GM18502 (cell line): ENCODE results near the gene NPEPL1.

Experiments used
- ATAC-seq: cut with Tn5 transposase; IDR thresholded peaks from one replicate; pipeline ENCODE4 v1.9.1; 2021; ENCODE audit warnings: mild to moderate bottlenecking; ENCODE audit not compliant: unreplicated experiment, poor library complexity

The NPEPL1 gene

DNA sequence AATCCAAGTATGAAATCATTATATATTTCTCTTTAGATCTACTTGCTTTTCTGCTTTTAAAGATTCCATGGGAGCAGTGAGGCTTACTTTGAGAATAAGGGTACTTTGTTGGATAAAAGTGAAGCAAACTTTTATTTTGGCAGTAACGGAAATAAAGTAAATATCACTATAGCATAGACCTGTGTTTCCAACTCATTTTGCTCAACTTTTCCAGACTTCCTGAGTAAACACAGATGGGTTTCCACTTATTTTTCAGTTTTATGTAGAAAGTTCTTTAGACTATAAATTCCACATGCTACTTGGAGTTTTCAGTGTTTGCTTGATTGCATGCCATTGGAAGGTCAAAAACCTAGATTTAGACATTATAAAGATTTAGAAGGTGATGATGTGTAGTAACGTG, 35.3 kb upstream of the NPEPL1 start:
- ATAC-seq, result no peak

DNA sequence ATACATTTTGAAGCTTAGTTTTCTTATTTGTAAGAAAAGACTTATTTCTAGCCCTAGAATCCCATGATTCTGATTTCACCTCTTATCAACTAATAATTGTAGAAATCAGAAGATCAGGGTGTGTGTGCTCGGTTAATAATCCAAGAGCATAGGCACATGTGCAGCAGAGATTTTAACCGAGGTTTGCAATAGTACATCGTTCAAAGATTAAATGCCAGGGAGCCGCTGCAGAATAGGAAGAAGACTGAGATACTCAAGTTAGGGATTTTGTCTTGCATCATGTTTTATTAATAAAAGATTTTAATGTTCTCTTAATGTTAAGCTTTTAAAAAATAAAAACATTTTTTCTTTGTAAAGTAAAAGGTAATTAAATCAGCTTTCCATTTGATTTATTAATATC, 34.6 kb upstream of the NPEPL1 start:
- no peak for ATAC-seq

DNA sequence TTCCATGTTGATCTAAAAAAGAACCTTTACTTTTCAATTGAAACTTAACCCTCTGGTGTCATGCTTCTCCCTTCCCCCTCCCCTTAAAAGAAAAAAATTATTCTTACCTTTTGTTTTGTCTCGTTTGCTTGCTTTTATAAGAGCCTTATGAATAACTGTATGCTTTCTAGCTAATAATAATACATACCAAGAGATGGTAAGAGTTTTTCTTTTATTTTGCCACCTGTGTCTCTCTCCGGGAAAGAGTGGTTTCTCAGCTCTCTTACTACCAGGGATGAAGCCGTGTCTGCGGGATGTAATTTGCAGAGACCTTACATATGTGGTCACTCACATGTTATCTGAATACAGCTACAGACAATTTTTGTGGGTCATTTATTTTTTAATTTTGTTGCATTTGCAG, 33.8 kb upstream of the NPEPL1 start:
- ATAC-seq, result no peak

DNA sequence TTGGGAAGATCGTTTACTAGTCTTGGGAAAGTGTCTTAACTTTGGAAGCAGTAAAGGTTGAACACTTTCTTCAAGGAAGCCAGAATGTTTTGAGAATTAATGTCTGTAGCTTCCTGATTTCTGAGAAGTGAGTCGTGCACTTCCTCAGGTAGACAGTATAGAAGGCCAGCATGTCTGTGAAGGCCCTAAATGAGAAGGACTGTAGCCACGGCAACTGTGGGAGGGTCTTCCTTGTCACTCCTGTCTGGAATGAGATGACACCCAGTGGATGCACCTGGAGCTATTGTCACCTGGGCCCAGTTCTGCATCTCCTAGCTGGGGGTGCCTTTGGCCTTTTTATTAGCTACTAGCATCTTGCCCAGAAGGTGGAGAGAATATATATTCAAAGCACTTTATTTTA, 32.8 kb upstream of the NPEPL1 start:
- no peak for ATAC-seq

DNA sequence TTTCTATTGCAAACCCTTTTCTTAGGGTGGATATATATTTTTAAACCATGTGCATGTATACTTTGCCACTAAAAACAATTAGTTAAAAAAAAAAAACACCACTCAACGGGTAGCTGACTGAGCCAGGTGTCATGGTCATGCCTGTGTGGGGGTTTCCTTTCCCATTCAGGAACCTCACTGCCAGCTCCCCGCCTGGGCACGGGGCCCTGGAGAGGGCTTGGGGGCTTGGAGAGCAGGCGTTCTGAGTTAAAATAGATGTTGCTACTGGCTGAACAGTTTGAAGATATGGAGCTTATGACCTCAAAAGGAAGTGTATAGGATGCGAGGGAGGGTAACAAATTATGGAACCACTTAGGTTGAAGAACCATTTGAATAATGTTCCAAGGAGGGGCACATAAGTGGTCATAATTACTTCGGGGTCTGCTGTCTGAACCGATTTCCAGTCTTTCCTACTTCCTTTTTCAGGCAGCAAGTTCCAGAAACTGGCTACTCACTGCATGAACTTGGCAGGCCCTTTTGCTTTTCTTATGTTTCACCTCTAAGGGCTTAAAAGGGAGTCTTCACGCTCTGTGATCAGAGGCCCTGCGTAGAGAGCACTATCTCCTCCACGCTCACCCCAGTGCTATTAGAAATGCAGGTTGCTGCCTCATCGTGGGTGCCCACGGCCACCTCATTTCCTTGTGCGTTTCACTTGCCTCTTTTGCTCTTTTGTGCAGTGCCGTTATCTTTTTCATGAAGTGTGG, 31.6 kb upstream of the NPEPL1 start:
- no peak for ATAC-seq

DNA sequence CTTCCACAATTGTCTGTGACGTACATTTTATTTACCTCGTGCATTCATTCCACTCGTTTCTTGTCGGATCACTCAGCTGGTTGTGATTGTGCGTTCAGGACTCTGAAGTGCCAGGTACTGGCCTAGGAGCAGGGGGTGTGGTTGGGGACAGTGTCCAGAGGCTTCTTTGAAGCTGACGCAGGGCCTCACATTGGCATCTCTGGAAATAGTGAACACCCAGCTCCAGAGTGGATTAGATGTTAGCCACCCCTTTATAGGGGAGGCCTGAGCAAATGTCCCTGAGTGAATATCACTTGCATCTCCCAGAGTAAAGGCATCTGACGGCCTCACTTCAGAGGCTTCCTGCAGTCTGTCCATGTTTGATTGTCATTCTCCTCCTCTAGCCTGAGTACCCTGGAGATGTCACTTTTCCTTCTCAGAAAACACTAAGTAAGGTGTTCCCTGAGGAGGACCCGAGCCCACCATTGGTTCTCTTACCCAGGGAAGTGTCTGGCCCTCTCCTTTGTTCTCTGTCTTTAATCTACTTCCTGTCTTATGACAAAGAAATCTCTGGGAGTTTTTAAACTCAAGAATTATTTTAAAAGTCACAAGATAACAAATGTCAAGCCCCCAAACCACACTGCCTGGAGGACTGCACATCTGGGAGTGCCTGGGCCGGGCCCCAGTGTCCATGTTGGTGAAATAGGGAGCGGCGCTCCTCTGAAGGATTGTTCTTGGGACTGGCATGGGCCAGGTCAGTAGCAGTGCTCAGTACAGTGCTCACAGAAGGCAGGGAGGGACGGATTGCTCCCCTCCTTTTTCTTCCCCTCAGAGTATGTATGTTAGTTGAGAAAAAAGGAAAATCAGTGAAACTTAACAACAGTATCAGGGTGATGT, 30.8 kb upstream of the NPEPL1 start:
- no peak for ATAC-seq

DNA sequence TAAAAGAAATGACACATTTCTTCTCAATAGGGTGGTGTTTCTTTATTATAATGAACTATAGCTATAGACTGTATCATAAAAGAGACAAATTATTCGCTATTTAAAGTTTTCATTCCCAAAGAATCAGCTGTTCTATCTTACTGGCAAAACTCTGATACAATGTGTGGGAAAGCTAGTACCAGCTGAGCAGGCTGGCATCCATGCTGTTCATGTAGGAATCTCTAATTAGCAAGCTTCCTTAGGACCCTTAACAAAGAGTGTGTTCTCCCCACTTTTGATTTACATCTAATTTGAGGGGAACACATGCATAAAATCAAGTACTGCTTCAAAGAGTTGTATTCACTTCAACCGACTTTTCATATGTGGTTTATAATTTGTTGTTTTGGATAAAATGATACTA, 28.3 kb upstream of the NPEPL1 start:
- no peak for ATAC-seq

DNA sequence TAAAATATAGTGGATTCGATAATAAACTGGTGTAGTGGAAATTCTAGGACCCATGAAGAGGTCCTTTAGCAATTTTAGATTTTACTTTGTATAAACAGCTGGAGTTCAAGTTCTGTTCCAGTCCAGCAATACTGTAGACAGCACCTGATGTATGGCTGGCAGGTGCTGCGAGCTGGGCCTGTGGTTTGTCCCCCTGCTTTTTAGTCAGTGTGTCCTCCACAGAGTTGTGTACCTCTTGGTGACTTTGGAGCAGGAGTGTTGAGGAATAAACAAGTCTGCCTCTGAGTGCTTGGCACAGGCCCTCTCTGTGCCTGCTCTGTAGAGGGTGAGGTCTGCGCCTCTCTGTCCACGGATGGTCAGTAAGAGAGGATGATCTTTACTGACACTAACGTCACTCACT, 27.7 kb upstream of the NPEPL1 start:
- ATAC-seq, result no peak

DNA sequence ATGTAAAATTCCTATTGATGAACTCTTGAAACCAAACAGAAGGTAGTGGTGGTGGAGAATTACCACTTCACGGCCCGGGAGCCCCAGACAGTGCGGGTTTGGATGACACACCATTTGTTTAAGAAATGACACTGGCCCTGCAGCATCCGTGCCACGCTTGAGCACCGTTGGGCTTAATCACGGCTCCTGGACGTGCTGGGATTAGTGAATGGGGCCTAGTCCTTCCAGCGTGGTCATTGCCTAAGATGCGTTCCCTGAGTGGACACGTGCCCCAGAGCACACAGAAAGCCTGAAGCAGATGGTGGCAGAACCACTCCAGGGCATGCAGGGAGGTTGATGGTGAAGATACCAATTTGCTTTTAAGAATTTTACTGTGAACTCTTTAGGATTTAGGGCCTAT, 27.0 kb upstream of the NPEPL1 start:
- no peak for ATAC-seq

DNA sequence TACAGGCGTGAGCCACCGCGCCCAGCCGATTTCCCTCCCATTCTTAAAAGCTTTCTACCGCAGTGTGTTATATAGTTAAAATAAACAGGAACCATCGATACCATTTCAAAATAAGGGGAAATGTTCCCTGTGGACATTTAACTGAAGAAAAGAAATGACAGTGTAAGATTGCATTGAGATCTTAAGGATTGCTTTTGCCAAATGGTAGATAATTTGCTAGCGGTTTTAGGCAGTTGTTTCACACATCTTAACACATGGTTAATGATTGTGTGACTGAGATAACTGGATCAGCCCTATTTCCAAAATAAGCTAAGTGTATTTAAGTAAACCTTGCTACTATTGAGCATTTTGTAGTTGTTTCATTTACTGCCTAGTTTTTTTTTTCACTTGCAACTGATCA, 25.9 kb upstream of the NPEPL1 start:
- no peak for ATAC-seq

DNA sequence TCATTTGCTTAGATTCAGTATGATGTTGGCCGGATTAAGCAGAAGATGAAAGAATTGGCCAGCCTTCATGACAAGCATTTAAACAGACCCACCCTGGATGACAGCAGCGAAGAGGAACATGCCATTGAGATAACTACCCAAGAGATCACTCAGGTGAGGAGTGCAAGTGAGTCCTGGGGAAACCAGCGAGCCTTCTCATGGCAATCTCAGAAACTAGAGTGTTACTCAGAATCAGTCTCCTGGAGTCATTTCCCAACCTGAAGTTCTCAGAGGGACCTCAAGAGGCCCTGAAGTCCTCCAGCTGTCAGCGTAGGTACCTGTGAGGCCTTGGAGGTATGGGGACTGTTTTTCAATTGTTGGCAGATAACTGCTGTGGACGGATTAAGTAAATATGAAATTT, 24.6 kb upstream of the NPEPL1 start:
- ATAC-seq, result no peak

DNA sequence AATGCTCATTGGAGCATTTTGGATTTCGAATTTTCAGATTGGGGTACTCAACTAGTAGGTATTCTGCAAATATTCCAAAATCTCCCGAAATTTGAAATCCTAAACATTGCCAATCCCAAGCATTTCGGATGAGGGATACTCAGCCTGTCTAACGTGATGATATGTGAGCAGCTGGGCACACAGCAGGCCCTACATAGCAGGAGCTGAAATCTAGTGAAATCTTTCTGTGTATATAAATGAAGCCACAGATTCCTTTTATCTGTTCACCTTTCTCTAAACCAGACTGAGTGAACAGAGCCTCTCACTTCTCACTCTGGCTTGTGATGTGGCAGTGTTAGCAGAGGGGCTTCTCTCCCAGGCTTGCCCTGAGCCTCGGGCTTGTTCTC, 23.7 kb upstream of the NPEPL1 start:
- ATAC-seq, result no peak

DNA sequence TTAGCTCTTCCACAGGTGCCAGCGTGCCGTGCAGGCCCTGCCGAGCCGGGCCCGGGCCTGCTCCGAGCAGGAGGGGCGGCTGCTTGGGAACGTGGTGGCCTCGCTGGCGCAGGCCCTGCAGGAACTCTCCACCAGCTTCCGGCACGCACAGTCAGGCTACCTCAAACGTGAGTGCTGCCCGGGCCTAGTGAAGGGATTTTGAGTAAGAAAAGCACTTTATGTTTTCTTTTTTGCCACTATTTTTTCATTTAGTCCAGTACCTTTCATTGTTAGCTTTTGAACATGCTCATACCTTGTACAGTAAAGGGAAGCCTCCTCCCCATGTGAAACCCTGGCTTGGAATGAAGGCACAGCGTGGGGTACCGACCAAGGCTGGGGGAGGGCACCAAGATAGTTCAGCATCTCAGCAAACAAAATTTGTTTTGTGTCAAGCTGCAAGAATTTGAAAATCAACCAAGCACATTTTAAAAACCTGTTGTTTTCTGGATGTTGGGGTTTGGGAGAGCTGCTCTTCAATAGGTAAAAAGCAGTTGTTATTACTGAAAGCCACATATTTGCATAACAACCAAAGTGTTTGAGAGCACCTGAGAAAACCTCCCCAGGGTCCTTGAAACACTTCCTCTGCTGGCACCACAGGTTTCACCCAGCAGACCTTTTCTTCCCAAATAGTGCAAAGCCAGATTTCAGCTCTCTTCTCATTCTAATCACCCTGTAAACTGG, 23.2 kb upstream of the NPEPL1 start:
- ATAC-seq, result peak; percentile 63

DNA sequence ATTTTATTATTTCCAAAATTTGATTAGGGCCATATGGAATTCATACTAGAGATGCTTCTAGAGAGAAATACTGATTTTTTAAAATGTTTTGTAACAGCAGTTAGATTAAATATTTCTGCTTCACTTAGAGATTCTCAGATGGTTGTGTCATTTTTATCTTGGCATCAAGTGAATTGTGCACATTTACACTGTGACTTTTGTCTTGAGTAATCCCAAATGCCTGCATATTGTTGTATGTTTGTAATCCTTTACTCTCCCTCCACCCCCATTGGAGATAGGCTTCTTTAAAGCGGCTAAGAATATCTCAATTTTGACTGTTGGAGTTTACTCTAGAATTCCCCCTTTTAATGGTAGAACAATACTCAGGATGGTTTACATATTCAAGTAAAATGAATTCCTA, 22.5 kb upstream of the NPEPL1 start:
- no peak for ATAC-seq

DNA sequence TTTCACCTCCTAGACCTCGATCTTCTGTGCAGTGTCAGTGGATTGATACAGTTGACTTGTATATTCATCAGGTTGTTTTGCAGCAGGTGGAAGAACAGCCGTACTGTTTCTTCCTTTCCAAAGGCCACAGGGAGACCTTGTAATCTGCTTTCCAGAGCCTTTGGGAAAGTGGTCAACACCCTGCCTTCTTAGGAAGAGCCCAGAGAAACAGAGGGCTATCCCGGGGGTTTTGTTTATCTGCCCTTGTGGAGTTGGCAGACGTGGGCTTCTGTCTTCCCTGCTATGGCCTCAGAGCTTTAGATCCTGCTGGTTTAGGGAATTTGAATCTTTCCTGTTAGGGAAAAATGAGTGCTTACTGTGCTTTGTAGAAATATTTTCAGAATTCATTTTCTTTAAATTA, 21.9 kb upstream of the NPEPL1 start:
- ATAC-seq, result no peak

DNA sequence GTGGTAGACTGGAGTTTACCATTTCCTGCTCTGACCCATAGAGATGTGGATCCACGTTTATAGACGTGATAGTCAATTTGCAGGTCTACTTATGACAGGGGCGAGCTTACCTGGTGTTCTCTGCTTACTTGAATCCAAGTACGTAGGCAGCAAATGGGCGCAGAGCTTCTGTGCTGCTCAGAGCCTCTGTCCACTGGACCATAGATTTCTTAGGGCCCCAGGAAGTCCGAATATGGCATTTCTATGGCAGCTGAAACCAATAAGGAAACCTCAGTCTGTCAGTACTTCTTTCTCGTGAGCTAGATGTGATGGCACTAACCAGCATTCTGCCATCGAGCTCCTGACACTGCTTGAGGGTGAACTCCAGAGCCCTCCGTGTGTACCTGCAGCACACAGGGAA, 19.5 kb upstream of the NPEPL1 start:
- ATAC-seq, result no peak

DNA sequence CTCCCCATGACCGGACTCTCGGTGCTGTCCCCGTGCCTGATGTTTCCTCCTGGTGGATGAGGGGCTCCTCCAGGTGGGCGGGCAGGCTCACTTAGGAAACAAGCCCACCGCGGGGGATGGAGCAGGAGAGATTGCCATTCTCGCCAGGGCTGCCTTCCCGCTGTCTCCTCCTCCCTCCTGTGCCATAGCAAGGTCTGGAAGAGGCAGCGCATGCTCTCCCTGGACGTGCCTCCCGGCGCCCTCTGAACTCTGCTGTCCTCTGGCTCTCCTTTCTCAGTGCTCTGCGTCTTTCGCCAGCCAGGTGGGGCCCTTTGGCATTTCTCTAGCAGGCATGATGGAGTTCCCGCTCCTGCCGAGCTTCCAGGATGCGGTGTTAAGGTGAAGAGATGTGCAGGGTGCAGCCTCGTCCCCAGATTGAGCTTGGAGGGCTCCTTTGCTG, 17.4 kb upstream of the NPEPL1 start:
- ATAC-seq, result no peak

DNA sequence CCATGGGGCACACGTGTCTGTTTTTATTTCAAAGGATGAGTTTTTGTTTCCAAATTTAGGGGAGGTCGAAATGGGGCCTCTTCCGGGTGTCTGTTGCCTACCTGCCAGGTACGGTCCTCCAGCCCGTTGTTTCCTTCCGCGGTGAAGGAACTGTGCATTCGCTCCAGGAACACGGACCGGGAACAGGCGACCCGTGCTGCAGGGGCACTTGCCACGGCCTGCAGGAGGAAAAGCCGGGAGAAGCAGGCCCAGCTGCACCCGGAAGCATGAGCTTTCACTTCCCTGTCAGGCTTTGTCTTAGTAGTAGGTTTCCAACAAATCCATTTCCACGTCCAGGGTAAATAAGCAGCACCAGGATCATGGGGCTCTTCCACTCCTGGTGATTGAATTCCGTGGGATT, 17.0 kb upstream of the NPEPL1 start:
- no peak for ATAC-seq

DNA sequence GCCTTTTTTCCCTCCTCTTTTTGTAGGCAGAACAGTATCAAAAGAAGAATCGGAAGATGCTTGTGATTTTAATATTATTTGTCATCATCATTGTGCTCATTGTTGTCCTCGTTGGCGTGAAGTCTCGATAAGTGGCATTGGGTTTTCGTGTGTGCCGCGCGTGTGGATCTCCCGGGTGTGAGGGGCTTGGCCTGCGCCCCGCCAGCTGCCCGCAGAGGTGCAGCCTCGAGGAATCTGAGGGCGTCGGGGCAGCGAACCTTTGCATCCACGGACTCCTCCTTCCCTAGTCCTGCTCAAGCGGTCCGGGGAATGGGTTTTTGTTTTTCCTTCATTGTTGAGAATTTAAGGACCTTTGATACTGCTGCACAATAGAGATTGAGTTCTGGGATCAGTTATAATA, 16.4 kb upstream of the NPEPL1 start:
- ATAC-seq, result no peak

DNA sequence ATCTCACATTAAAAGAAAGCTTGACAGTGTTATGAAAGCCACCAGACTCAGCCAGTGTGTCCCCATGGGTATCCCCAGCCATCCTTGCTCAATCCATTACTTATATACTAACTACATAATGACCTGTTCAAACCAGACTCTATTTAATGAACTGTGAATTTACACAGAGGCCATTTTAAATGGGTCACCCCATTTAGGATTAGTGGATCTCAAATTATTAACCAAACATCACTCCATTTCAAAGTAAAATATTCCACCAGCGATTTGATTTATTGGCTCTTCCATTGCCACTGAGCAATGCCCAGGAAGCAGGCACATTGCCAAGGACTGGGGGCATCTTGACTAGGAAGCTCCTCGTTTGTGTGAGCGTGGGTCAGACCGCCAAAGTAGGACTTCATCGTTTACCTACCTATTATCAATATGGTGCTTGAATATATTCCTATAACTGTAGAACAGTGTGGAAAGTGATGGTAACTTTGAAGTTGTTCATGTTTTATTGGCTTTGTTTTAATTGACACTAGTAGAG, 15.5 kb upstream of the NPEPL1 start:
- no peak for ATAC-seq

DNA sequence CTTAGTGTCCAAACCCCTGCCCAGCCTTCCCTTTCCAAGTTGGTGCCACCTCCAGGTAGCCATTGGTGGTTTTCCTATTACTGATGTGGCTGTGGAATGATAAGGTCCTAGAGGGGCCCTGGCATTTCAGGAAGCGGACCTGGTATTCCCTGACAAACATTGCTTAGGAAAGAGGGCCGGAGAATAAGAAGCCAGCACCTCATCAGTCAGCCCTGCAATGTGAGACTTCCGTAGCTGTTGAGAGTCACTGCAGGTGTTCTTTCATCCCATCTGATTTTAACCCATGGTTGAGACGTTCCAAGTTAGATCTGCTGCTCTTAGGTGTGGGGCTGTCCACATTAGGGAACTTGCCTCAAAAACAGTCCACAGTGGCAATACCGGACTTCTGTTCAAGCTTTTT, 14.8 kb upstream of the NPEPL1 start:
- no peak for ATAC-seq
